Measurements from ENCODE around the gene SUPT4H1. TPM values are rescaled to one million over a fixed set of nuclear protein-coding genes. Genes with fewer than 3 reads are reported as not detected.

Gene SUPT4H1
- total RNA-seq, 1 donor from 2014 or later: 62.6 TPM

GRCh38 chr17:58354541-58355216 lies 2.7 kb upstream of the SUPT4H1 start:
- Histone ChIP-seq H3K27me3 (ENCODE audit: control insufficient read depth in 3 of 3, insufficient read depth in 3 of 3, low read length in 3 of 3) (no peaks in the 10 kb centered on the region), H3K27ac (ENCODE audit: low read depth, low read length) (no peak overlapping the region), H3K9ac (ENCODE audit: low read depth in 1 of 3, low read length in 3 of 3) (peak overlapping the region in 1 of 3 donors; percentile 25), H3K36me3 (ENCODE audit: control insufficient read depth in 3 of 3, insufficient read depth in 3 of 3, low read length in 3 of 3) (peaks cover 2 to 5% (median 3%) of the 10 kb centered on the region in 3 donors), H3K4me3 (ENCODE audit: low read length in 3 of 3) (no peak overlapping the region), H3K9me3 (ENCODE audit: control insufficient read depth in 3 of 3, low read length in 3 of 3) (no peaks in the 10 kb centered on the region), H3K4me1 (ENCODE audit: control insufficient read depth in 3 of 3, insufficient read depth in 3 of 3, low read length in 3 of 3) (peaks cover 15 to 20% (median 16%) of the 10 kb centered on the region in 3 donors)

- no peaks in the 10 kb centered on the region for H3K9me3 ChIP-seq (ENCODE audit: control insufficient read depth in 3 of 3, low read length in 3 of 3)
- H3K4me3 ChIP-seq (ENCODE audit: low read length in 3 of 3): peak overlapping the region in 2 of 3 donors; percentile 78 to 99
- peaks cover 14 to 15% (median 15%) of the 10 kb centered on the region in 3 donors for H3K36me3 ChIP-seq (ENCODE audit: control insufficient read depth in 3 of 3, insufficient read depth in 3 of 3, low read length in 3 of 3)
- peaks cover 15 to 20% (median 16%) of the 10 kb centered on the region in 3 donors for H3K4me1 ChIP-seq (ENCODE audit: control insufficient read depth in 3 of 3, insufficient read depth in 3 of 3, low read length in 3 of 3)
- H3K27me3 ChIP-seq (ENCODE audit: control insufficient read depth in 3 of 3, insufficient read depth in 3 of 3, low read length in 3 of 3): no peaks in the 10 kb centered on the region
- peak overlapping the region; percentile 96 for H3K27ac ChIP-seq (ENCODE audit: low read depth, low read length)
- H3K9ac ChIP-seq (ENCODE audit: low read depth in 1 of 3, low read length in 3 of 3): peak overlapping the region in 2 of 3 donors; percentile 97 to 98
These were observed 1.4 kb upstream of the SUPT4H1 start for GRCh38 chr17:58353389-58353825.

- H3K9ac ChIP-seq (ENCODE audit: low read depth in 1 of 3, low read length in 3 of 3): peak overlapping the region; percentile 95 to 98 (median 97)
- H3K4me3 ChIP-seq (ENCODE audit: low read length in 3 of 3): peak overlapping the region; percentile 78 to 100 (median 99)
- peaks cover 15 to 20% (median 16%) of the 10 kb centered on the region in 3 donors for H3K4me1 ChIP-seq (ENCODE audit: control insufficient read depth in 3 of 3, insufficient read depth in 3 of 3, low read length in 3 of 3)
- peaks cover 20 to 21% (median 21%) of the 10 kb centered on the region in 3 donors for H3K36me3 ChIP-seq (ENCODE audit: control insufficient read depth in 3 of 3, insufficient read depth in 3 of 3, low read length in 3 of 3)
- no peaks in the 10 kb centered on the region for H3K9me3 ChIP-seq (ENCODE audit: control insufficient read depth in 3 of 3, low read length in 3 of 3)
- no peaks in the 10 kb centered on the region for H3K27me3 ChIP-seq (ENCODE audit: control insufficient read depth in 3 of 3, insufficient read depth in 3 of 3, low read length in 3 of 3)
- peak overlapping the region; percentile 96 for H3K27ac ChIP-seq (ENCODE audit: low read depth, low read length)
These were observed 791 bp upstream of the SUPT4H1 start for GRCh38 chr17:58352596-58353388.

GRCh38 chr17:58351182-58351581 lies 819 bp downstream of the SUPT4H1 start:
- Histone ChIP-seq H3K9me3 (ENCODE audit: control insufficient read depth in 3 of 3, low read length in 3 of 3) (no peaks in the 10 kb centered on the region), H3K4me3 (ENCODE audit: low read length in 3 of 3) (peak overlapping the region; percentile 78 to 100 (median 99)), H3K27me3 (ENCODE audit: control insufficient read depth in 3 of 3, insufficient read depth in 3 of 3, low read length in 3 of 3) (no peaks in the 10 kb centered on the region), H3K4me1 (ENCODE audit: control insufficient read depth in 3 of 3, insufficient read depth in 3 of 3, low read length in 3 of 3) (peaks cover 15 to 20% (median 16%) of the 10 kb centered on the region in 3 donors), H3K27ac (ENCODE audit: low read depth, low read length) (no peak overlapping the region), H3K36me3 (ENCODE audit: control insufficient read depth in 3 of 3, insufficient read depth in 3 of 3, low read length in 3 of 3) (peaks cover 36% of the 10 kb centered on the region in 3 donors), H3K9ac (ENCODE audit: low read depth in 1 of 3, low read length in 3 of 3) (peak overlapping the region; percentile 91 to 98 (median 97))

- peaks cover 12 to 21% (median 12%) of the 10 kb centered on the region in 3 donors for H3K4me1 ChIP-seq (ENCODE audit: control insufficient read depth in 3 of 3, insufficient read depth in 3 of 3, low read length in 3 of 3)
- peaks cover 51 to 63% (median 56%) of the 10 kb centered on the region in 3 donors for H3K36me3 ChIP-seq (ENCODE audit: control insufficient read depth in 3 of 3, insufficient read depth in 3 of 3, low read length in 3 of 3)
- H3K27ac ChIP-seq (ENCODE audit: low read depth, low read length): no peak overlapping the region
- no peak overlapping the region for H3K9ac ChIP-seq (ENCODE audit: low read depth in 1 of 3, low read length in 3 of 3)
- H3K4me3 ChIP-seq (ENCODE audit: low read length in 3 of 3): no peak overlapping the region
- H3K9me3 ChIP-seq (ENCODE audit: control insufficient read depth in 3 of 3, low read length in 3 of 3): no peaks in the 10 kb centered on the region
- no peaks in the 10 kb centered on the region for H3K27me3 ChIP-seq (ENCODE audit: control insufficient read depth in 3 of 3, insufficient read depth in 3 of 3, low read length in 3 of 3)
These were observed 4.0 kb downstream of the SUPT4H1 start for GRCh38 chr17:58348038-58348437.

GRCh38 chr17:58345500-58345899 lies 6.5 kb downstream of the SUPT4H1 start:
- Histone ChIP-seq H3K4me3 (ENCODE audit: low read length in 3 of 3) (no peak overlapping the region), H3K27ac (ENCODE audit: low read depth, low read length) (no peak overlapping the region), H3K36me3 (ENCODE audit: control insufficient read depth in 3 of 3, insufficient read depth in 3 of 3, low read length in 3 of 3) (peaks cover 50 to 66% (median 56%) of the 10 kb centered on the region in 3 donors), H3K9ac (ENCODE audit: low read depth in 1 of 3, low read length in 3 of 3) (no peak overlapping the region), H3K27me3 (ENCODE audit: control insufficient read depth in 3 of 3, insufficient read depth in 3 of 3, low read length in 3 of 3) (no peaks in the 10 kb centered on the region), H3K9me3 (ENCODE audit: control insufficient read depth in 3 of 3, low read length in 3 of 3) (no peaks in the 10 kb centered on the region), H3K4me1 (ENCODE audit: control insufficient read depth in 3 of 3, insufficient read depth in 3 of 3, low read length in 3 of 3) (peaks cover 0 to 5% (median 0%) of the 10 kb centered on the region in 3 donors)

GRCh38 chr17:58344791-58345157 lies 7.2 kb downstream of the SUPT4H1 start:
- H3K36me3 ChIP-seq (ENCODE audit: control insufficient read depth in 3 of 3, insufficient read depth in 3 of 3, low read length in 3 of 3): peaks cover 49 to 65% (median 54%) of the 10 kb centered on the region in 3 donors
- no peaks in the 10 kb centered on the region for H3K9me3 ChIP-seq (ENCODE audit: control insufficient read depth in 3 of 3, low read length in 3 of 3)
- no peak overlapping the region for H3K9ac ChIP-seq (ENCODE audit: low read depth in 1 of 3, low read length in 3 of 3)
- H3K27me3 ChIP-seq (ENCODE audit: control insufficient read depth in 3 of 3, insufficient read depth in 3 of 3, low read length in 3 of 3): no peaks in the 10 kb centered on the region
- H3K27ac ChIP-seq (ENCODE audit: low read depth, low read length): no peak overlapping the region
- H3K4me1 ChIP-seq (ENCODE audit: control insufficient read depth in 3 of 3, insufficient read depth in 3 of 3, low read length in 3 of 3): peaks cover 0 to 5% (median 0%) of the 10 kb centered on the region in 3 donors
- H3K4me3 ChIP-seq (ENCODE audit: low read length in 3 of 3): no peak overlapping the region

GRCh38 chr17:58344047-58344790 lies 7.8 kb downstream of the SUPT4H1 start:
- H3K4me3 ChIP-seq (ENCODE audit: low read length in 3 of 3): no peak overlapping the region
- no peak overlapping the region for H3K27ac ChIP-seq (ENCODE audit: low read depth, low read length)
- H3K36me3 ChIP-seq (ENCODE audit: control insufficient read depth in 3 of 3, insufficient read depth in 3 of 3, low read length in 3 of 3): peaks cover 44 to 60% (median 48%) of the 10 kb centered on the region in 3 donors

GRCh38 chr17:58343131-58343530 lies 8.9 kb downstream of the SUPT4H1 start:
- Histone ChIP-seq H3K27me3 (ENCODE audit: control insufficient read depth in 3 of 3, insufficient read depth in 3 of 3, low read length in 3 of 3) (peaks cover 0 to 12% (median 2%) of the 10 kb centered on the region in 3 donors), H3K4me1 (ENCODE audit: control insufficient read depth in 3 of 3, insufficient read depth in 3 of 3, low read length in 3 of 3) (peaks cover 0 to 5% (median 4%) of the 10 kb centered on the region in 3 donors), H3K36me3 (ENCODE audit: control insufficient read depth in 3 of 3, insufficient read depth in 3 of 3, low read length in 3 of 3) (peaks cover 35 to 49% (median 37%) of the 10 kb centered on the region in 3 donors), H3K9ac (ENCODE audit: low read depth in 1 of 3, low read length in 3 of 3) (no peak overlapping the region), H3K27ac (ENCODE audit: low read depth, low read length) (no peak overlapping the region), H3K4me3 (ENCODE audit: low read length in 3 of 3) (no peak overlapping the region), H3K9me3 (ENCODE audit: control insufficient read depth in 3 of 3, low read length in 3 of 3) (no peaks in the 10 kb centered on the region)

More at GRCh38 chr17:58344047-58344790, 7.8 kb downstream of the SUPT4H1 start:
- H3K4me1 ChIP-seq (ENCODE audit: control insufficient read depth in 3 of 3, insufficient read depth in 3 of 3, low read length in 3 of 3): peaks cover 0 to 5% (median under 1%) of the 10 kb centered on the region in 3 donors
- peaks cover 0 to 3% (median 0%) of the 10 kb centered on the region in 3 donors for H3K27me3 ChIP-seq (ENCODE audit: control insufficient read depth in 3 of 3, insufficient read depth in 3 of 3, low read length in 3 of 3)
- H3K9ac ChIP-seq (ENCODE audit: low read depth in 1 of 3, low read length in 3 of 3): no peak overlapping the region
- no peaks in the 10 kb centered on the region for H3K9me3 ChIP-seq (ENCODE audit: control insufficient read depth in 3 of 3, low read length in 3 of 3)
